GM13976 (cell line): Measurements from ENCODE around the gene ACAD8.

ENCODE experiments used
- DNase-seq: peaks from one replicate; pipeline ENCODE4 v3.0.0; 2012; ENCODE audit warnings: low spot score
- in situ Hi-C: fragments of 300-500 bp; cut with MboI; formaldehyde crosslinking; loops from one replicate; pipeline ENCODE4 v1.12.0; 2022; ENCODE audit warnings: low sequenced_read_pairs, mixed read lengths, inconsistent platforms; ENCODE audit not compliant: unreplicated experiment
- TF ChIP-seq, protein P1 (sequence below): IDR thresholded peaks from 2 replicates; pipeline ENCODE4 v1.5.1; 2012; ENCODE audit warnings: borderline replicate concordance, mild to moderate bottlenecking; ENCODE audit not compliant: insufficient read depth; ENCODE audit errors: extremely low read depth, missing control alignments, control extremely low read depth

ACAD8 gene

DNA sequence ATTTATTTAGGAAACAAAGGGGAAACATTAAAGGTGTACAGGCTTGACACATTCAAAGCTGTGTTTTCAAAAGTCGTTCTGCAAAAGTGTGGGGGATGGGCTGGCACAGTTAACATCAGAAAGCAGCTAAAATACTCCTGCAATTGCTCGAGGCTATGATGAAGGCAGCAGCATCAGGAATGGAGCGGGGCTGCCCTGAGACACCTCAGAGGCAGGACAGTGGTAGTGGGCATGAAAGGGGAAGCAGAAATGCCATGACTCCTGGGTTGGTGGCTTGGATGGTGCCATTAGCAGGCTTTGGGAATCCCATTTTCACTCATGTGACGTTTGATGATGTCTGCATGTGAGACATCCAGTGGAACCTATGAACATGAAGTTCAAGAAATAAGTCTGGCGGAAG, 30.2 kb upstream of the ACAD8 start:
- TF ChIP-seq, protein P1, sequence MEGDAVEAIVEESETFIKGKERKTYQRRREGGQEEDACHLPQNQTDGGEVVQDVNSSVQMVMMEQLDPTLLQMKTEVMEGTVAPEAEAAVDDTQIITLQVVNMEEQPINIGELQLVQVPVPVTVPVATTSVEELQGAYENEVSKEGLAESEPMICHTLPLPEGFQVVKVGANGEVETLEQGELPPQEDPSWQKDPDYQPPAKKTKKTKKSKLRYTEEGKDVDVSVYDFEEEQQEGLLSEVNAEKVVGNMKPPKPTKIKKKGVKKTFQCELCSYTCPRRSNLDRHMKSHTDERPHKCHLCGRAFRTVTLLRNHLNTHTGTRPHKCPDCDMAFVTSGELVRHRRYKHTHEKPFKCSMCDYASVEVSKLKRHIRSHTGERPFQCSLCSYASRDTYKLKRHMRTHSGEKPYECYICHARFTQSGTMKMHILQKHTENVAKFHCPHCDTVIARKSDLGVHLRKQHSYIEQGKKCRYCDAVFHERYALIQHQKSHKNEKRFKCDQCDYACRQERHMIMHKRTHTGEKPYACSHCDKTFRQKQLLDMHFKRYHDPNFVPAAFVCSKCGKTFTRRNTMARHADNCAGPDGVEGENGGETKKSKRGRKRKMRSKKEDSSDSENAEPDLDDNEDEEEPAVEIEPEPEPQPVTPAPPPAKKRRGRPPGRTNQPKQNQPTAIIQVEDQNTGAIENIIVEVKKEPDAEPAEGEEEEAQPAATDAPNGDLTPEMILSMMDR: no peak
- no peak for DNase-seq
- in situ Hi-C loops: no loop called here

DNA sequence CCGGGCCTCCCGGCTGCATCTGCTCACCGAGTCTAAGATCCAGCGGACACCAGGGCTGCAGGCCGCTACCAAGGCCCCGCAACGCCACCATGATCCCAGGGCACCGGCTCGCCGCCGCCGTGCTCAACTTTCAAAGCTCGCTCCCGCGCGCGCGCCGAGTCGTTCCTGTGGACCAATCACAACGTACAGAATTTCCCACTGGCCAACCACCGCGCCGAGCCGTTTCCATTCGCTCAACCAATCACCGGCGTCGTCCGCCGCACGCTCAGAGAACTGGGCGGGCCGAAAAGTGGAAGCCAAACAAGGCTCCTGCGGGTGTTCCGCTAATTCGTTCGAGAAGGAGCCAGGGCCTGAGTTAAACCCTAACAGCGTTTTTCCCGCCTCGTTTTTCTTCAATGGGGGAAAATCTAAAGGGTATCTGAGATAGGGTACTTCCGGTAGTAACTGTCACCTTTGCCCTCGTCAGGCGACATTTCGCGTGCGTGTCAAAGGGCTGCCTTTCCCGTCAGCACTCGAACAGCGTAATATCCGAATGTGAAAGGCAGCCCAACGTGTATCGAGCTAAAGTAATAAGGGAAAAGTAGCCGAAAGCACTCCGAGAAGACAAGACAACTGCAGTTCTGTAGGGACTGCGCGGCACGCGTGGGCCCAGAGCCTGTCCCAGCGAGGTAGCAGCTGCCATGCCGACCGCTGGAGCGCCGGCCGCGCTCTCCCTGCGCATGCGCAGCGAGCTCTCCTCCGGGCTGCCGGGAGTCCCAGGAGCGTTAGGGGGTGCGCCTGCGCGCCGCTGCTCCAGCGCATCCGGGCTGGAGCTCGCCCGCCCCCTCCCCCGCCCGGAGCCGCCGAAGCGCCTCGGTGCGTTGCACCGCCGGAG, 29.3 kb upstream of the ACAD8 start, which contains the start of the genes NCAPD3 and VPS26B:
NCAPD3 (minus strand) TSS at position 132 of the 874 bp plus-strand sequence; CDS start at position 91, 41 bp downstream.
VPS26B (plus strand) TSS at position 836 of the 874 bp plus-strand sequence. CDS start 452 bp downstream, outside the sequence.
- TF ChIP-seq, protein P1: no peak
- in situ Hi-C loops: no loop called here

DNA sequence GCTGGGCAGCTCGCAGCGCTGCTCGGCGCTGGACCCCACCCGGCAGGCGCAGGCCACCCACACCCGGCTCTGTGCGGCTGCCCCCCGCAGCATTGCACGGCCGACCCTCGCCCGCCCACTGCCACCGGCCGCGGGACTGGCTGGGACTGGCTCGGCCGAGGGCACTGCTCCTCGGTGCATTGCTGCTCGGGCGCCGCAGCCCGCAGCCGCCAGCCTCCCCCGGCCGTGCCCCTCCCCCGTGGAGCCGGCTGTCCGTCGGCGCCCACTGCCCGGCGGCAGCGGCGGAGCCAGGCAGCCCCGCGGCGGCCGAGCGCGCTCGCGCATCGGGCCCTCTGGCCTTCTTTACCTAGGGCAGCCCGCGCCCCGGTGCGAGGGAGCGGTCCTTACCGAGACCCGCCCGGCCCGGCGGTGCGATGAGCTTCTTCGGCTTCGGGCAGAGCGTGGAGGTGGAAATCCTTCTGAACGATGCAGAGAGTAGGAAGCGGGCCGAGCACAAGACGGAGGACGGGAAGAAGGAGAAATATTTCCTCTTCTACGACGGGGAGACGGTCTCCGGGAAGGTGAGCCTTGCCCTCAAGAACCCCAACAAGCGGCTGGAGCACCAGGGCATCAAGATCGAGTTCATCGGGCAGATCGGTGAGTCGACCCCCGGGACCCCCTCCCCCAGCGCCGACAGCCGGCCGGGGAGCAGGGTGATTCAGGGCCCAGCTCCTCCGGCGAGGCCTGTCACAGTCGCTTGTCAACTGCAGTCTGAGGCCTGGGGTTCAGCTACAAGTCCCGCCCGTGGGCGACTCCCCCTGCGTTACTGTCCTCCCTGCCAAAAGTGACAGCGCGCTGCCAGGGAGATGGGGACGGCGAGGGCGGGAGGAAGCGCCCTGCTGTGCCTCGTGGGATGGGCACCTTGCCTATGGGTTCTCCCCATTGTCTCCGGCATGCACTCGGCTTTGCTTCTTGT, 28.4 kb upstream of the ACAD8 start:
- in situ Hi-C loops: no loop called here
- peak; percentile 49 for DNase-seq
- TF ChIP-seq, protein P1: no peak

More for the DNA sequence above, 29.3 kb upstream of the ACAD8 start, which contains the start of the genes NCAPD3 and VPS26B:
- DNase-seq: peak; percentile 98

DNA sequence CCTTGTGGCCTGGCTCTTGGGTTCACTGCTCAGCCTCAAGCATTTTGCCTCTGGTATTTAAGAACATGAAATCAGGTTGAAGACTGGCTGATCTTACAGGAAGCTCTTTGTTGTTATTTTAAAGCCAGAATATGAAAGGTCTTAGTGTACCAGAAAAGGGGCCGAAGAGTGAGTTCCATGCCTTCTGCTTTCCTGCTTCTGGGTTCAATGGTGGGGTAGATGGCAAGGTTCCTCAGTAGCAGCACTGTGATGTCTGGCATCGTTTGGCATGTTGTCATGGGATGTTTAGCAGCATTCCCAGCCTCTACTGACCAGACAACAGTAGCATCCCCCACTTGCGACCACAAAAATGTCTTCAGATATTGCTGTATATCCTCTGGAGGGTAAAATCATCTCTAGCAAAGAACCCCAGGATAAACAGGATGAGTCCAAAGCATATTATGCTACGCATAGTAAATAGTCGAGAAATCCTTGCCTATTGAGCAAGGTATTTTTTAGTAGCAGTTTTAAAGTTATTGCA, 26.5 kb upstream of the ACAD8 start:
- no peak for DNase-seq
- TF ChIP-seq, protein P1: no peak

DNA sequence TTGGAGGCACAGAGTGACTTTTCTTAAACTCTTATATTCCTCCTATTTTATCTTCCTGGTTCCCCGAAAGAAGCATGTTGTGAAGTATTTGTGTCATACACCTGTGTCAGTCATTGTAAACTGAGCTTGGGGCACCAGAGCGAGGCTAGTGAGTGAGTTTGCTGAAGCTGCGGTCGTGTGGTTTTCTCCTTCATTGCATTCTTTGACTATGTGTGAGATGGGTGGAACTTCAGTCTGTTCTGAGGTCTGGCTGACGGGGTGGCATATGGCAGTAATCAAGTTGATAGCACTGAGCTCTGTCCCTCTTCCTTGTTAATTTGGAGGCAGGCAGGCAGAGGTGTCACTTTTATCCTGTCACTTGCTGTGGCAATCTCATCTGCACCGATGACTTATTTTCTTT, 24.7 kb upstream of the ACAD8 start:
- in situ Hi-C loops: no loop called here
- peak; percentile 72 for DNase-seq
- TF ChIP-seq, protein P1: no peak

More for the DNA sequence above, 26.5 kb upstream of the ACAD8 start:
- in situ Hi-C loops: no loop called here
